Cardiac muscle cell (in vitro differentiated cells and primary cell): ENCODE data around the gene MLH1. TPM values are rescaled to one million over a fixed set of nuclear protein-coding genes. Genes with fewer than 3 reads are reported as not detected.

ENCODE experiments used
- DNase-seq, 2 donors: peaks; one replicate each; pipeline versions ENCODE4 v3.0.0 to v3.0.0-alpha.2; 2010 to 2017; ENCODE audit warnings: low read depth in 1 of 2, low spot score in 1 of 2
- H3K27ac ChIP-seq: fragments of 200-600 bp; sonication (generic); 2 replicates; pipeline ENCODE4 v1.5.1; 2016
- H3K27me3 ChIP-seq: fragments of 200-600 bp; sonication (generic); 2 replicates; pipeline ENCODE4 v1.6.0; 2016; ENCODE audit warnings: control low read depth
- H3K36me3 ChIP-seq: fragments of 200-600 bp; sonication (generic); 2 replicates; pipeline ENCODE4 v1.5.1; 2016; ENCODE audit warnings: control low read depth
- H3K4me1 ChIP-seq: fragments of 200-600 bp; sonication (generic); 2 replicates; pipeline ENCODE4 v1.8.1; 2017; ENCODE audit warnings: low read depth, mild to moderate bottlenecking, mixed run types
- H3K4me3 ChIP-seq: fragments of 200-600 bp; sonication (generic); 2 replicates; pipeline ENCODE4 v1.5.1; 2016; ENCODE audit warnings: mild to moderate bottlenecking
- H3K9me3 ChIP-seq: fragments of 200-600 bp; sonication (generic); 2 replicates; pipeline ENCODE4 v1.5.1; 2017; ENCODE audit warnings: low read depth, mild to moderate bottlenecking, control low read depth
- polyA plus RNA-seq: library from polyadenylated mRNA; unstranded; fragments of >200 nt; fragmentation: Nextera tagmentation; extraction: Ambion mirVana; gene quantifications from 2 replicates; pipeline ENCODE4 v1.2.1, GENCODE V29; 2016
- total RNA-seq: library from RNA; depleted of rRNA; stranded (reverse); fragments of >200 nt; gene quantifications from 2 replicates; pipeline ENCODE4 v1.2.3, GENCODE V29; 2016
- TF ChIP-seq, protein P1 (sequence below): IDR thresholded peaks from 2 replicates; pipeline ENCODE4 v1.5.1; 2012; ENCODE audit warnings: low read depth, mild to moderate bottlenecking, low read length

Gene MLH1
- total and polyA plus RNA-seq, 2 experiments from 2014 or later, result 35.2 to 63.1 TPM

DNA sequence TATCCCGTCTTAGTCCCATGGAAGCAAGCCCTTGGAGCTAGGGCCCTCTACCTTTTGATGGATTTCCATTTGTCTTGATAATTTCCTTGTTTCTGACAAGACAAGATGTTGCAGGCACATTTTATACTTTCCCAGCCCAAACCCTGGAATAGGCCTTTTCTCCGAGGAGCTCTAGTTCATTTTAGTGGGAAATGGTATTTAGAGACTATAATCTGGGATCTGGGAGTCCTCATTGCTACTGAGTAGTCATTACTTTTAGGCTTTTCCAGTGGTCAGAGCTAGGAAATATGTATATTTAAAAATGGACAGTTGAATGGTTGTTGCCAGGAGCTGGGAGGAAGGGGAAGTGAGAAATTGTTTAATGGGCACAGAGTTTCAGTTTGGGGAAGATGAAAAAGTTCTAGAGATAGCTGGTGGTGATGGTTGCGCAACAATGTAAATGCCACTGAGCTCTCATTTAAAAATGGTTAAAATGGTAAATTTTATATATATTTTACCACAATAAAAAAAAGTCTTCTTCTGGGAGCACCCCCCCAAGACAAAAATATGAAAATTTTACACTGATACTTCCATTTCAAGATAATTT is 31.6 kb downstream of the MLH1 start:
- Histone ChIP-seq H3K36me3 (peaks cover 38% of the 10 kb centered on the region), H3K4me3 (no peak overlapping the region), H3K4me1 (no peaks in the 10 kb centered on the region), H3K27ac (no peak overlapping the region), H3K9me3 (no peaks in the 10 kb centered on the region), H3K27me3 (no peaks in the 10 kb centered on the region)
- TF ChIP-seq, protein P1, sequence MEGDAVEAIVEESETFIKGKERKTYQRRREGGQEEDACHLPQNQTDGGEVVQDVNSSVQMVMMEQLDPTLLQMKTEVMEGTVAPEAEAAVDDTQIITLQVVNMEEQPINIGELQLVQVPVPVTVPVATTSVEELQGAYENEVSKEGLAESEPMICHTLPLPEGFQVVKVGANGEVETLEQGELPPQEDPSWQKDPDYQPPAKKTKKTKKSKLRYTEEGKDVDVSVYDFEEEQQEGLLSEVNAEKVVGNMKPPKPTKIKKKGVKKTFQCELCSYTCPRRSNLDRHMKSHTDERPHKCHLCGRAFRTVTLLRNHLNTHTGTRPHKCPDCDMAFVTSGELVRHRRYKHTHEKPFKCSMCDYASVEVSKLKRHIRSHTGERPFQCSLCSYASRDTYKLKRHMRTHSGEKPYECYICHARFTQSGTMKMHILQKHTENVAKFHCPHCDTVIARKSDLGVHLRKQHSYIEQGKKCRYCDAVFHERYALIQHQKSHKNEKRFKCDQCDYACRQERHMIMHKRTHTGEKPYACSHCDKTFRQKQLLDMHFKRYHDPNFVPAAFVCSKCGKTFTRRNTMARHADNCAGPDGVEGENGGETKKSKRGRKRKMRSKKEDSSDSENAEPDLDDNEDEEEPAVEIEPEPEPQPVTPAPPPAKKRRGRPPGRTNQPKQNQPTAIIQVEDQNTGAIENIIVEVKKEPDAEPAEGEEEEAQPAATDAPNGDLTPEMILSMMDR, result no peak
- DNase-seq, result no peak

DNA sequence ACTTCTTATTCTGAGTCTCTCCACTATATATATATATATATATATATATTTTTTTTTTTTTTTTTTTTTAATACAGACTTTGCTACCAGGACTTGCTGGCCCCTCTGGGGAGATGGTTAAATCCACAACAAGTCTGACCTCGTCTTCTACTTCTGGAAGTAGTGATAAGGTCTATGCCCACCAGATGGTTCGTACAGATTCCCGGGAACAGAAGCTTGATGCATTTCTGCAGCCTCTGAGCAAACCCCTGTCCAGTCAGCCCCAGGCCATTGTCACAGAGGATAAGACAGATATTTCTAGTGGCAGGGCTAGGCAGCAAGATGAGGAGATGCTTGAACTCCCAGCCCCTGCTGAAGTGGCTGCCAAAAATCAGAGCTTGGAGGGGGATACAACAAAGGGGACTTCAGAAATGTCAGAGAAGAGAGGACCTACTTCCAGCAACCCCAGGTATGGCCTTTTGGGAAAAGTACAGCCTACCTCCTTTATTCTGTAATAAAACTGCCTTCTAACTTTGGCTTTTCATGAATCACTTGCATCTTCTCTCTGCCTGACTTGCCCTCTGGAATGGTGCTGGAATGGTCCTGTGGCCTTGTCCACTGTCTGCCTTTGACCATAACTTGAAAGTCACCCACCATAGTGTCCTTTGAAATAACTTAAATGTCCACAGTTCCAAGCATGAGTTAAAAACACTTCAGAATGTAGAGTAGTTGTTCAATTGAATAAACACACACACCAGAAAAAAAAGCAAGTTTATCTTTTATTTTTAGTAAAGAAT is 32.4 kb downstream of the MLH1 start:
- Histone ChIP-seq H3K9me3 (no peaks in the 10 kb centered on the region), H3K36me3 (peaks cover 33% of the 10 kb centered on the region)
- TF ChIP-seq, protein P1, result no peak

GRCh38 chr3:37026851-37027250 is 33.5 kb downstream of the MLH1 start:
- TF ChIP-seq, protein P1, result no peak
- Histone ChIP-seq H3K27ac (no peak overlapping the region), H3K36me3 (peaks cover 28% of the 10 kb centered on the region), H3K27me3 (no peaks in the 10 kb centered on the region), H3K4me1 (no peaks in the 10 kb centered on the region), H3K4me3 (no peak overlapping the region), H3K9me3 (no peaks in the 10 kb centered on the region)
- no peak for DNase-seq

More for the DNA sequence above, 32.4 kb downstream of the MLH1 start:
- no peaks in the 10 kb centered on the region for H3K27me3 ChIP-seq
- no peak for DNase-seq
- H3K27ac ChIP-seq, result no peak overlapping the region
- H3K4me3 ChIP-seq, result no peak overlapping the region
- no peaks in the 10 kb centered on the region for H3K4me1 ChIP-seq

DNA sequence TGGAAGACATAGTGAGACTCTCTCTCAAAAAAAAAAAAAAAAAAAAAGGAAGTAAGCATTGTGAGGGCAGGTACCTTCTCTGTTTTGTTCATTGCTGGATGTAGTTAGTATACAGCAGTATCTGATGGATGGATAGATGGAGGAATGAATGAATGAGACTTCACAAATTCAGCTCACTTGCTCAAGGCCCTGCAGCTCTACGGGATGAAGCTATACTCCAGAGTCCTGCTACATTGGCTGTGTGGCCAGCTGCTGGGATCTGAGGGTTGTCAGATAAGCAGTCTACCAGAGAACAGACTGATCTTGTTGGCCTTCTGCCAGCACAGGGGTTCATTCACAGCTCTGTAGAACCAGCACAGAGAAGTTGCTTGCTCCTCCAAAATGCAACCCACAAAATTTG is 35.0 kb downstream of the MLH1 start:
- Histone ChIP-seq H3K27ac (no peak overlapping the region), H3K27me3 (no peaks in the 10 kb centered on the region), H3K4me3 (no peak overlapping the region), H3K9me3 (no peaks in the 10 kb centered on the region), H3K4me1 (no peaks in the 10 kb centered on the region), H3K36me3 (peaks cover 23% of the 10 kb centered on the region)
- peak; percentile 65 to 71 for DNase-seq
- TF ChIP-seq, protein P1, result no peak

GRCh38 chr3:37029111-37029510 is 35.8 kb downstream of the MLH1 start:
- Histone ChIP-seq H3K4me1 (no peaks in the 10 kb centered on the region), H3K27ac (no peak overlapping the region), H3K4me3 (no peak overlapping the region), H3K36me3 (peaks cover 26% of the 10 kb centered on the region), H3K27me3 (no peaks in the 10 kb centered on the region), H3K9me3 (no peaks in the 10 kb centered on the region)
- TF ChIP-seq, protein P1, result no peak
- DNase-seq, result peak in 1 of 2 donors; percentile 29
